ENCODE data around the gene MYH16.
"Not testable (repeated sequence)": the region's sequence is repeated elsewhere in the genome, so short reads cannot be mapped to it uniquely, and the experiment has no call there.

MYH16 gene

DNA sequence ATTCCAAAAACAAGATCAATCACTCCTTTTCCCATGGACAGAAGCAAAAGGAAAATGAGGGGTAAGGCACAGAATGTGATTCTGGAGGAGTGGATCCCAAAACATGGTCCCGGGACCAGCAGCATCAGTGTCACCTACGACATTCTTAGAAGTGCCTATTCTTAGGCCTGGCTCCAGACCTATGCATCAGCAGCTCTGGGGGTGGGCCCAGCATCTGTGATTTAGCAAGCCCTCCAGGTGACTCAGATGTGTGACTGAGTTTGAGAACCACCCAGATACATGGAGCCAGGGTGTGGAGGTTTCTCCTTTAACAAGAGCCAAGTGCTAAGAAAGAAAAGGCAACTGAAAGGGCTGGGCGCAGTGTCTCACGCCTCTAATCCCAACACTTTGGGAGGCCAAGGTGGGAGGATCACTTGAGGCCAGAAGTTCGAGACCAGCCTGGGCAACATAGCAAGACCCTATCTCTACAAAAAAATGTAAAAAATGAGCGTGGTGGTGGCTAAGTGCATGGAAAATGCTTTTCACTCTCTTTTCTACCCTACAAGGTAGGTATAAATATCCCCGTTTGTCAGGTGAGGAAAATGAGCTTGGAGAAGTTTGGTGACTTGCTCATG is 35.9 kb downstream of the MYH16 start:
- DNase-seq: no peak

DNA sequence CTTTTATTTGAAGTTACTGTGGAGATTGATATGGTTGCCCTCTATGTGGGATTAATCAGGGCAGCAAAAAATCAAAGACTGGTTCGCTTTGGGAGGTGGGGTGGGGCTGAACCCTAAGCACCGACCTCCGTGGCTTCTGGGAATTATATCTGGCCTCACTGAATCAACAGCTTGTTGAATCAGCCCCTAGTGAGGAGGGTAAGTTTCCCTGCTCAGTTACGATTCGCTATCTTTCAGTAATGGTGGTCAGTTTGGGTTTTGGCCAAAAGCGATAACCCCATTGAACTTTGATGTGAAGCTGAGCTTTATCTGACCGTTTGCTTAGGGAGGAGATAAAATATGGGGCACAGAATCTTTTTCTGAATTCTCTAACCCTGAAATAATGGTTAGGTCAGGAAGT is 36.5 kb downstream of the MYH16 start:
- no peak for DNase-seq

DNA sequence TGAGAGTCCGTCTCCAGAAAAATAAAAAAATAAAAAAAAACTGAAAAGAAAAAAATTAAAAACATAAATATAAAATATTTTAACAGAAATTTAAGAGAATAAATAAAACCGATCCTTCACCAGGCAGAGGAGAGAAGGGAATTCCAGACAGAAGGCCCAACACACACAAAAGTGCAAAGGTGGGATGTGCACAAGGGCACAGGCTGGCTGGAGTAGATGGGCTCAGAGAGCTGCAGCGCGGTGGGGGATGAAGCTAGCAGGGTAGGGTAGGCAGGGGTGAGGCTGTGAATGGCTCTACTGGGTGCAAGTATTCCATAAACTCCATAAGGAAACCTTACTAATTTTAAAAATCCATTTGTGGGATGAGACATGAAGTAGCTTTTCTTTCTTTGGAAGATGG is 37.4 kb downstream of the MYH16 start:
- DNase-seq: no peak

DNA sequence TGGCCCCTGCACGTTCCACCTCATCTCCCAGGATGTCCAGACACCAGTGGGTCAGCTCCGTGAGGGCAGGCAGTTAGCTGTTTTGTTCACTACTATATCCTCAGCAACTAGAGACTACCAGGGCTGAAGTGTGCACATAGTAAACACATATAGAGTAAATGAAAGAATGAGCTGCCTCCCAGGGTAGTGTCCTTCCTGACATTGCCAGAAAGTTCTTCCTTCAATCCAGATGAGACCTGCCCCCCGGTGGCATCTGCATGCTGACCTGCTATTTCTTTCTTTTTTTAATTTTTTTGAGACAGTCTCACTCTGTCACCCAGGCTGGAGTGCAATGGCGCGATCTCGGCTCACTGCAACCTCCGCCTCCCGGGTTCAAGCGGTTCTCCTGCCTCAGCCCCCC is 39.1 kb downstream of the MYH16 start:
- DNase-seq: no peak

DNA sequence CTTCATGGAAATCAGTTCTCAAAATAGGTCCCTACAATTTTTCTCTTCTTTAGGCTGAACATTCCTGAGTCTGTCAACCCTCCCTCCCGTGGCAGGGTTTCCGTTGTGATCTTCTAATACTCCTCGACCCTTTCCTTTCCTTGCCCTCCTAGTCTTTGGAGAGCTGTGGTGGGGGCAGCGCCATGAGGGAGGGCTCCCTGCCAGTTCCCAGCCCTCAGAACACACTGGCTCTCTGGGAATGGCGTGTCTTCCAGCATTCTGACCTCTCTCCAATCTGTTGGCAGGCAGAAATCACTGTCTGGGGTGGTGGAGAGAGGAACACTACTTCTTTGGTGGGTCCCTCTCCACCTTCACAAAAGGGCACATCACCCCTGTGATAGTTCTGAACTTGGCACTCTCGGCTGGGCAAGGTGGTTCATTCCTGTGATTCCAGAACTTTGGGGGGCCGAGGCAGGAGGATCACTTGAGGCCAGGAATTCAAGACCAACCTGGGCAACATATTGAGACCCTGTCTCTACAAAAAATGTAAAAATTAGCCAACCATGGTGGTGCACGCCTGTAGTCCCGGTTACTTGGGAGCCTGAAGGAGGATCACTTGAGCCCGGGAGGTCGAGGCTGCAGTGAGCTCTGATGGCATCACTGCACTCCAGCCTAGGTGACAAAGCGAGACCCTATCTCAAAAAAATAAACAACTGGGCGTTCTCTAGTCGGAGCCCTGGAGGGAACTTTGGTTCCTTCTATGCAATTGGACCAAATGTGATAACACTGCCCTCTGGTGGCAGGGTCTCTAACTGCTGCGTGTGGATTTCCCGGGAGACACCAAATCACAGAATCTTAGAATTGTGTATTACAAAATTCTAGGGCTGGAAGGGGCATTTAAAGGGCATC is 39.9 kb downstream of the MYH16 start:
- DNase-seq: peak; percentile 28

DNA sequence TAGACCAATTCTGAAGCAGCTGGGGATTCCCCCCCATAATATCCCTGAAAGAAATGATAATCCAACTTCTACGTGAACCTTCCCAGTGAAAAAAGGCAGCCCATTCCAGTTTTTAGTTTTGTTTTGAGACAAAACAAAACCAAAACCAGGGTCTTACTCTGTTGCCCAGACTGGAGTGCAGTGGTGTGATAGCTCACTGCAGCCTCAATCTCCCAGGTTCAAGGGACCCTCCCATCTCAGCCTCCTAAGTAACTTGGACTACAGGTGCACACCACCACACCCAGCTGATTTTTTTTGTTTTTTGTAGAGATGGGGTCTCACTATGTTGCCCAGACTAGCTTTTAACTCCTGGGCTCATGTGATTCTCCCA is 40.5 kb downstream of the MYH16 start:
- DNase-seq: no peak

DNA sequence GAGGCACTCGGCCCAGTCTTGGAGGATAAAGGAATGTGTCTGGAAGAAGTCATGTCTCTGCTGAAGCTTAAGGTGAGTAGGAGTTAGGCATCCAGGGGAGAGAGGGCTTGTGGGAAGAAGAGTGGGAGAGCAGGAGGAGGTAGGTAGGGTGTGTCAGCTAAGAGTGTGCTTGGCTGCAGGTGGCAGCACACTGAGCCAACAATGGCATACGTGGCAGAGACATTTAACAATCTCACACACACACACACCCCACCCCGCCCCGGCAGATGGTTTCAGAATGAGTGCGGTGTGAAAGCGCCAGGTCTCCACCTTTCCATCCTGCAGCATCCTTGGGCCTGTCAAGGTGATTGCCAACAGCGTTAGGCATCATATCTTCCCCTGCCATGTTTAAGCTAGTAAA is 41.9 kb downstream of the MYH16 start:
- no peak for DNase-seq

DNA sequence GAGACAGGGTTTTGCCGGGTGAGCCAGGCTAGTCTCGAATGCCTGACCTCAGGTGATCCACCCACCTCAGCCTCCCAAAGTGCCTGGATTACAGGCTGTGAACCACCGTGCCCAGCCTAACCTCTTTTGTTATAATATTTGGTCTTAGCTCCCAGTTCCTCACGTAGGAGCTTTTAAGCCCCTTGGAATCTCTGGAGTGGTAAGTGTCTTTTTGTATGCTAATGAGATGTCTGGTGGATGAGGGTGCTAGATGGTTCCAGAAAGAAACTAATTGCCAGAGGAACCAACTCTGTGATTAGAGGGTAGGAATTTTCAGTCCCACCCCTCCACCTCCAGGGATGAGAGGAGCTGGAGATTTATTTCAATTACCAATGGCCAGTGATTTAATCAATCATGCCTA is 47.7 kb downstream of the MYH16 start:
- no peak for DNase-seq

DNA sequence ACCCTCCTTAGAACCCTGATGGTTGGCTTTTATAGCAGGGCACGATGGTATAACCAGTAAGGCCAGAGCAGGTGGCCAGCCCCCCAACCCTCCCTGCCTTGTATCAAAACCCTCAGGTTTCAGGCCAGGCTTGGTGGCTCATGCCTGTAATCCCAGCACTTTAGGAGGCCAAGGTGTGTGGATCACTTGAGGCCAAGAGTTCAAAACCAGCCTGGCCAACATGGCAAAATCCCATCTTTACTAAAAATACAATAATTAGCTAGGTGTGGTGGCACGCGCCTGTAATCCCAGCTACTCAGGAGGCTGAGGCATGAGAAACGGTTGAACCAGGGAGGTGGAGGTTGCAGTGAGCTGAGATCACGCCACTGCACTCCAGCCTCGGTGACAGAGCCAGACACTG is 50.0 kb downstream of the MYH16 start:
- DNase-seq: not testable (repeated sequence)

DNA sequence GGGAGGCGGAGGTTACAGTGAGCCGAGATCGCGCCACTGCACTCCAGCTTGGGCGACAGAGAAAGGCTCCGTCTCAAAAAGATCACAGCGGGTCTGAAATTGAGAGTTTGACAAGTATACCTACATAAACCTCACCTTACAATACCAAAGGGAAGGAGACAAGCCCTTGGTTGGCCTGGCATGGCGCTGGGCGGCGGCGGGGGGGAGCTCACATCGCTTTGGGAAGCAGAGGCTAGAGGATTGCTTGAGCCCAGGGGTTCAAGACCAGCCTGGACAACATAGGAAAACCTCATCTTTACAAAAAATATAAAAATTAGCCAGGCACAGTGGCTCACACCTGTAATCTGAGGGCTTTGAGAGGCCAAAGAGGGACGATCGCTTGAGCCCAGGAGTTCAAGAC is 51.9 kb downstream of the MYH16 start:
- DNase-seq: no peak

DNA sequence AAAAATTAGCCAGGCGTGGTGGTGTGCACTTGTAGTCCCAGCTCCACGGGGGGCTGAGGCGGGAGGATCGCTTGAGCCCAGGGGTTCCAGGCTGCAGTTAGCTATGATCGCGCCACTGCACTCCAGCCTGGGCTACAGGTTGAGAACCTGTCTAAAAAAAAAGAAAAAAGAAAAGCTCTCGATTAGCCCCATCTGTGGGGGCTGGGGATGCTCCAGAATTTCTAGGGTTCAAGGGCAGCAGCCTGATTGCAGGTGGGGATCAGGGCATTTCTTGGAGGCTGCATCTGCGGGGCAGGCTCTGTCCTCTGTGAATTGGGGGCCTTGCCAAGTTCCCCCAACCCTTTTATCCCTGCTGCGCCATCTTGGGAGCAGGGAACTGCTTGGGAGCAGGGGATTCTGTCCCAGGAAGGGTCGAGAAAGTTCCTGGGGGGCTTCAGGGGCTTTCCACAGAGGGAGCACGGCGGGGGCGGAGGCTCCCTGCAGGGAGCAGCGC is 52.4 kb downstream of the MYH16 start:
- peak; percentile 57 for DNase-seq

DNA sequence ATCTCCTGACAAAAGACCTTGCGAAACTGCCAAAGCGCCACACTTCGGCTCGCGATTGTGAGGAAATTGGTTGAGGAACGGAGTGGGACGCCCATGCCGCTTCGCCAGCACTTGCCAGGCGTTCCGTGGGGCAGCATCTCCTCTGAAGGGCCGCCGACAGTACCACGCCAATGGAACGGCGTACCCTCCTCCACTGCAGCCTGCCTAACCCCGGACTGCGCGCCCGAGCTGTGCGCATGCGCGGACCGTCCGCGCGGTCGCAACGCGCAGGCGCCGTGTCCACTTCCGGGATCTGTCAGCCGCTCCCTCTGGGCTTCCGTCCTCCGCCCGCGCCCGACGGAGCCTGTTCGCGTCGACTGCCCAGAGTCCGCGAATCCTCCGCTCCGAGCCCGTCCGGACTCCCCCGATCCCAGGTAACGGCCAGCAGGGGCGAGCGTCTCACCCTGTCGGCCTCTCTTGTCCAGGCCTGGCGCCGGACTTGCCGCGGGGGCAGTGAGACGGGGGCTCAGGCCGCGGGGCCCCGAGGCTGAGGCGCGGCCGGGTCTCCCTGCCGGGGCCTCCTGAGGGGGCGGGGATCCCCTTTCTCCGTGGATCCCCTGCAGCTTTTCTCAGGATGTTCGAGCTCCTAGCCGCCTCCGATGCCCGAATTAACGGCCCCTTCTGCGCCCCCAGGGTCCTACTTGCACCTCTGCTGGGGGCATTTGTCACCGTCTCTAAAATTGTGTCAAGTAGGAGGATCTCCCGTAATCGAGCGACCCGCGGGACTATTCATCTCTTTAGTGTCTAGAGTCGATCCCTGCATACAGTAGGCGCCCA is 53.2 kb downstream of the MYH16 start, which contains the start of gene ARPC1A:
Gene ARPC1A, plus strand, starts transcription at position 307 of the 816 bp plus-strand sequence. CDS start 7,456 bp downstream, outside the sequence.
- peak; percentile 95 for DNase-seq

DNA sequence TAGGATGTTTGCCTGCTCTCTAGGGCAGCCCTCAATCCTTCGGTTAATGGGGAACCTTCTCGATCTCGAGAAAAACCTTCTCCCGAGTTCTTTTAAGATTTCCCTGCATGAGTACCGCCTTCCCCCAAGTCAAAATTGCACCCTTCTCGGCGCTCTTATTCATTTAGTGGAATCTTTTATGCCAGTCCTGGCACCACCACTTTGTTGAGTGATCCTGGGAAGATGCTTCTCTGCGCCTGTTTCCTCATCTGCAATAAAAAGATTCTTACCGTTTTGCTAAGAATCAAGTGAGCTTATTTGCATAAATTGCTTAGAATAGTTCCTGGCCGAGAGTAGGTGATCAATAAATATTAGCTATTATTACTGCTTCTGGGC is 53.8 kb downstream of the MYH16 start:
- no peak for DNase-seq

DNA sequence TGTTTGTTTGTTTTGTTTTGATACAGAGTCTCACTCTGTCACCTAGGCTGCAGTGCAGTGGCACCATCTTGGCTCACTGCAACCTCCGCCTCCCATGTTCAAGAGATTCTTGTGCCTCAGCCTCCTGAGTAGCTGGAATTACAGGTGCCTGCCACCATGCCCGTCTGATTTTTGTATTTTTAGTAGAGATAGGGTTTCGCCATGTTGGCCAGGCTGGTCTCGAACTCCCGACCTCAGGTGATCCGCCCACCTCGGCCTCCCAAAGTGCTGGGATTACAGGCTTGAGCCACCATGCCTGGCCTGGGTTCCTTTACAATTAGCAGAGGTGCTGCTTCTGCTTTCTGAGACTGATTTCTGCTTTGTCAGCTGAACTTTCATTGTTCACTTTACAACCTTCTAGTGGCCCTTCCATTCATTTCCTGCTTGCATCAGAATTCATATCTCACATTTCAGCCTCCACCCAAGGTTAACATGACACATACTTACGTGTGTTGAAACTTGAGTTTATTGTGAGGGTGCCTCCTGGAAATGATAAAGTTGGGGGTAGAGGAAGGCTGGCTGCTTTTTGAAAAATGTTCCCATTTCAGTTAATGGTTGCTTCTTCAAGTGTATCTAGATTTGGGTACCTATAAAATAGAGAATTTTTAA is 57.8 kb downstream of the MYH16 start:
- DNase-seq: not testable (repeated sequence)

DNA sequence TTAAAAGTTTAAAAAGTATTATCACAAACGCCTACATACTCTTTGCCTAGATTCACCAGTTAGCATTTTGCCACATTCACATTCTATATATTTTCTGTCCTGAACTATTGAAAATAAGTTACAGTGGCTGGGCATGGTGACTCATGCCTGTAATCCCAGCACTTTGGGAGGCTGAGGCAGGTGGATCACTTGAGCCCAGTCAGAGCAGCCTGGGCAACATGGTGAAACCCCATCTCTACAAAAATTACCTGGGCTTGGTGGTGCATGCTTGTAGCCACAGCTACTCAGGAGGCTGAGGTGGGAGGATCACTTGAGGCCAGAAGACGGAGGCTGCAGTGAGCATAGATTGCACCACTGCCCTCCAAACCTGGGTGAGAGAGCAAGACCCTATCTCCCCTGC is 58.4 kb downstream of the MYH16 start:
- DNase-seq: no peak

DNA sequence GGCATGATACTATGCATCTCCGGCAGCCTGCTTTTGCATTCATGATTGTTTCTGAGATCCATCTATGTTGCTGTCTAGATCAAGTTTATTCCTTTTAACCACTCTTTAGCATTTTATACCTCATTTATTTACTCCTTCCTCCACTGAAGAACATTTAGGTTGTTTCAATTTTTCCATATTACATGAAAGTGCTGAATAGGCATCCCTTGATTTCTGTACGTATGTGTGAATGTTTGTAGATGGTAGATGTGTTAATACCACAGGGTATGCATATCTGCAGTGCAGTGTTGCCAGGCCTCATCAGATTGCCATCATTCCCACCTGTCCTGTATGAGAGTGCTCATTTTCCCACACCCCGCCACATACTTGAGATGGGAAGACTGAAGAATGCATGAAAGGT is 67.0 kb downstream of the MYH16 start:
- no peak for DNase-seq

DNA sequence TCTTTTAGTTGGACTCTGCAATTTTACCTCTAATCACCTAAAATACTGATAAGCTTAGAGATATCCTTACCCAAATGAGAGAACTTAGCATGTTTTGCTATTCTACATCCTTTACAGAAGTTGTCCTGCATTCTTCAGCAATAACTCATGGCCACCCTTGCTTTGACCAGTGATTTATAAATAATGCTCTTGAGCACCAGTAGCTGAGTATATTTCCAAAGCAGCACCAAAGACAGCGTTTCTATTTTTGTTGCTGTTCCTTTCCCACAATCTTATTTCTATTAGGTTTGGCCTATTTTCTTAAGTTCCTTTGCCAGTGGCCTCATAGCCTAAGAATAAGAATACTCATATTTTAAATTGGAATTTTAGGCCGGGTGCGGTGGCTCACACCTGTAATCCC is 68.0 kb downstream of the MYH16 start:
- no peak for DNase-seq

DNA sequence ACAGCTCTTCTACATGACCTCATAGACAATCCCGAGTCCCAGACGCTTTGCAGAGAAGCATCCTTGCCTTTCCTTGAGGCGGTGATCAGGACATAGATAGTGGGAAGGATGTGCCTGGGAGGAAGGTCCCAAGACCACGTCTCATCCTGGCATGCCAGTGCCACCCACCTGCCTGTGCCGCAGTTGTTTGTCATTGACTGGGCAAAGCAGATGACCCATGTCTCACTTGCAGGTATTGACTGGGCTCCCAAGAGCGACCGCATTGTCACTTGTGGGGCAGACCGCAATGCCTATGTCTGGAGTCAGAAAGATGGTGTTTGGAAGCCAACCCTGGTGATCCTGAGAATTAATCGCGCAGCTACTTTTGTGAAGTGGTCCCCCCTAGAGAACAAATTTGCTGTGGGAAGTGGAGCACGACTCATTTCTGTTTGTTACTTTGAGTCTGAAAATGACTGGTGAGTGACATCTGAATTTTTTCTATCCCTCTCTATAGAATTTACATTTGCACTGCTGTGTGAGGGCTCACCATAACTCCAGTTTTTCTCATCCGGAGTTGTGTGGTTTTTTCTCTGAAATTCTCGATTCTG is 71.5 kb downstream of the MYH16 start:
- no peak for DNase-seq

DNA sequence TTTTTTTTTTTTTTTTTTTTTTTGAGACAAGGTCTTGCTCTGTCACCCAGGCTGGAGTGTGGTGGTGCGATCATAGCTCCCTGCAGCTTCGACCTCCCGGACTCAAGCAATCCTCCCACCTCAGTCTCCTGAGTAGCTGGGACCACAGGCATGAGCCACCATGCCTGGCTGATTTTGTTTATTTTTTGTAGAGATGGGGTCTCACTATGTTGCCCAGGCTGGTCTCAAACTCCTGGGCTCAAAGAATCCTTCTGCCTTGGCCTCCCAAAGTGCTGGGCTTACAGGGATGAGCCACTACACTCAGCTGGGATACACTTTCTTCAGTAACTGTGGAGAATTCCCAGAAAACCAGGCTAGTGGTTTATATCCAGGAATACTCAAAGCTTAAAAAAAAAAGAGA is 78.0 kb downstream of the MYH16 start:
- DNase-seq: not testable (repeated sequence)

DNA sequence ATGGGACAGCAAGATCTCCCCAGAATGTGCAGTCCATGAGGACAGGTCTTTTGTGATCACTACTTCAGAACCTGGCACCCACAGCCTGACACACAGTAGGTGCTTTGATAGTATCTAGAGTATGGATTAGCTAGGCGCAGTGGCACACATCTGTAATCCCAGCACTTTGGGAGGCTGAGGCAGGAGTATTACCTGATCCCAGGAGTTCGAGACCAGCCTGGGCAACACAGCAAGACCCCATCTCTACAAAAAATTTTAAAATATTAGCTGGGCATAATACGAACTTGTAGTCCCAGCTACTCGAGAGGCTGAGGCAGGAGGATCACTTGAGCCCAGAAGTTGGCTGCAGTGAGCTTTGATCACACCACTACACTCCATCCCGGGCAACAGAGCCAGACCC is 79.6 kb downstream of the MYH16 start:
- DNase-seq: no peak

DNA sequence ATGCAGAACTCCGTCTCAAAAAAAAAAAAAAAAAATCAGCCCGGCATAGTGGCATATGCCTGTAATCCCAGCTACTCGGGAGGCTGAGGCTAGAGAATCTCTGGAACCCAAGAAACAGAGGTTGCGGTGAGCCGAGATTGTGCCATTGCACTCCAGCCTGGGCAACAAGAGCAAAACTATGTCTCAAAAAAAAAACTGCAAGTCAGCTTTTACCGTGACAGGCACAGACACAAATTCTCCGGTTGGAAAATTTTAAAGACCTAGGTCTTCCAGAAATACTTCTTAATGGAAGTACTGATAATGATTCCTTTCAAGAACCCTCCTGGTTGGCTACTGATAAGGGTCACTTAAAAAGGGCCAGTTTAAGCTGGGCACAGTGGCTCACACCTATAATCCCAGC is 82.5 kb downstream of the MYH16 start:
- DNase-seq: no peak

DNA sequence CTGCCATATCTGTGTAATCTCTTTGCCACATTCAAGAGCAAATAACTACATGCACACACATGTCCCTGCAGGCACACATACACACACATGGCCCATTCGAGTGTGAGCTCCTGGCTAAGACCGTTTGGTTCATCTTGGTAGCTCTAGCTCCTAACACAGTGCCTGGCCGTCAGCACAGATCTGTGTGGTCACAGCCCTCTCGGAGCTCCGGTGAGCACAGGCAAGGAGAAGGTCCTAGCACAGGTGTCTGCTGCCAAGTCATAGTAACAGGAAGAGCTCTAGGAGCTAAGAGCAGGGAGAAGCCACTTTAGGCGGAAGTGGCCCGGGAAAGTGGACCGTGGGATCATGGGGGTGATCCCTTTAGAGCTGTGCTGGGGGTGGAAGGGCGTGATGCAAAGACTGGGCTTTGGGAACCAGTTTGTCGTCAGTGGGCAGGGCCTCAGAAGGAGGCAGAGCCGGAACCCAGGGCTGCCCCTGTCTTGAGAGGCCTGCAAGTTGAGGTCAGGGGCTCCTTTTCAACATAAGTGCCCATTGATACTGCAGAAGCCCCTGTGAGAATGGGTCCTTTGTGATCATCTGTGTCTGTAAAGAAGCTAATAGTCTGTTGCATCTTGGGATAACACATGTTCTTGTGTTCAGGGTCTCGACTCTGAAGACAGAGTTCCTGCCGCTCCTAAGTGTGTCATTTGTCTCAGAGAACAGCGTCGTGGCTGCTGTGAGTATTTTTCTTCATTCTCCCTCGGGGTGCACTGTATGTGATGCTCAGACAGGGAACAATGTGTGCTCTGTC is 85.3 kb downstream of the MYH16 start:
- no peak for DNase-seq

All from NCI-H1092 treated with DMSO at 0.1 percent for 48 hours (cell line).